Panc1 (cell line): ENCODE results near the gene ZNF692. TPM values are rescaled to one million over a fixed set of nuclear protein-coding genes. Genes with fewer than 3 reads are reported as not detected.
"Not testable (repeated sequence)": the region's sequence is repeated elsewhere in the genome, so short reads cannot be mapped to it uniquely, and the experiment has no call there.

Source experiments
- ATAC-seq: fragments of 200-7000 bp; cut with Tn5 transposase; 2 replicates; pipeline ENCODE4 v1.9.1; 2020; ENCODE audit warnings: mild to moderate bottlenecking, moderate library complexity
- BruUV-seq: library from RNA; stranded (reverse); fragments of 400-500 nt; replicated peaks from 2 replicates; lab custom pipeline; 2021; lab: Mats Ljungman, UMichigan
- CTCF ChIA-PET: fragments of 300-600 bp; sonication (Branson Sonifier 250); formaldehyde crosslinking; loops from one replicate; lab custom pipeline; 2022; ENCODE audit warnings: antibody characterized with exemption; lab: Charles Lee
- POLR2A ChIA-PET: fragments of 300-600 bp; sonication (Branson Sonifier 250); formaldehyde crosslinking; loops from one replicate; lab custom pipeline; 2022; ENCODE audit warnings: antibody characterized with exemption; lab: Charles Lee
- DNase-seq: peaks from one replicate; pipeline ENCODE4 v3.0.0-alpha.2; 2010; ENCODE audit warnings: low read depth, low spot score
- H3K27ac ChIP-seq: 2 replicates; pipeline ENCODE4 v1.5.1; 2011; ENCODE audit warnings: mild to moderate bottlenecking, low read length, inconsistent platforms
- H3K27me3 ChIP-seq: fragments of 200-500 bp; sonication (Bioruptor generic); 2 replicates; pipeline ENCODE4 v1.6.0; 2014; ENCODE audit warnings: low read length, inconsistent platforms; ENCODE audit not compliant: control insufficient read depth, insufficient read depth
- H3K36me3 ChIP-seq: fragments of 200-500 bp; sonication (Bioruptor generic); 2 replicates; pipeline ENCODE4 v1.5.1; 2014; ENCODE audit warnings: inconsistent platforms, mild to moderate bottlenecking, low read length, moderate library complexity; ENCODE audit not compliant: control insufficient read depth, insufficient read depth
- H3K4me1 ChIP-seq: 2 replicates; pipeline ENCODE4 v1.5.1; 2011; ENCODE audit warnings: inconsistent platforms, mild to moderate bottlenecking, low read length, moderate library complexity; ENCODE audit not compliant: control insufficient read depth, insufficient read depth
- H3K4me3 ChIP-seq, 2 experiments: 2 replicates each; pipeline ENCODE4 v1.5.1; 2011 to 2012; ENCODE audit warnings: low read depth in 2 of 2, low read length in 2 of 2, mild to moderate bottlenecking in 2 of 2, inconsistent platforms in 1 of 2, moderate library complexity in 1 of 2
- H3K9me3 ChIP-seq: fragments of 200-500 bp; sonication (Bioruptor generic); 2 replicates; pipeline ENCODE4 v1.5.1; 2014; ENCODE audit warnings: low read depth, mild to moderate bottlenecking, inconsistent platforms, low read length, moderate library complexity; ENCODE audit not compliant: control insufficient read depth, insufficient read depth
- POLR2AphosphoS5 ChIP-seq: IDR thresholded peaks from 2 replicates; pipeline ENCODE4 v1.6.1; 2012; ENCODE audit warnings: mild to moderate bottlenecking, low read depth, low read length, moderate library complexity
- SIN3A ChIP-seq: IDR thresholded peaks from 2 replicates; pipeline ENCODE4 v1.6.1; 2012; ENCODE audit warnings: low read depth, mild to moderate bottlenecking, low read length, moderate library complexity, borderline replicate concordance; ENCODE audit not compliant: insufficient read depth
- TCF7L2 ChIP-seq: IDR thresholded peaks from 2 replicates; pipeline ENCODE4 v1.6.1; 2011; ENCODE audit warnings: mild to moderate bottlenecking, low read depth, low read length, inconsistent platforms
- in situ Hi-C: cut with HindIII; loops from 2 replicates; pipeline ENCODE4 v1.10.0; 2016; ENCODE audit warnings: low sequenced_read_pairs, low pct_unique_long_range_greater_than_20kb
- intact Hi-C: fragments of 100-400 bp; cut with micrococcal nuclease; formaldehyde crosslinking; loops from one replicate; pipeline ENCODE4 v1.10.0; 2022; ENCODE audit not compliant: unreplicated experiment
- total RNA-seq: library from RNA; stranded (reverse); gene quantifications from one replicate; pipeline ENCODE4 v1.2.1, GENCODE V29; 2021; ENCODE audit not compliant: unreplicated experiment
- TF ChIP-seq, protein P1 (sequence below), 2 experiments: IDR thresholded peaks; 2 replicates each; pipeline ENCODE4 v1.6.1; 2011 to 2012; ENCODE audit warnings: low read depth in 2 of 2, control low read depth in 1 of 2, low read length in 1 of 2, mild to moderate bottlenecking in 1 of 2, moderate library complexity in 1 of 2; ENCODE audit not compliant: insufficient read depth in 1 of 2
- TF ChIP-seq, protein P2 (sequence below): fragments of 450-650 bp; IDR thresholded peaks from 2 replicates; pipeline ENCODE4 v1.5.1; 2017; ENCODE audit warnings: mild to moderate bottlenecking

ZNF692 gene
- total RNA-seq, 1 experiment from 2014 or later, result 62.3 TPM

DNA sequence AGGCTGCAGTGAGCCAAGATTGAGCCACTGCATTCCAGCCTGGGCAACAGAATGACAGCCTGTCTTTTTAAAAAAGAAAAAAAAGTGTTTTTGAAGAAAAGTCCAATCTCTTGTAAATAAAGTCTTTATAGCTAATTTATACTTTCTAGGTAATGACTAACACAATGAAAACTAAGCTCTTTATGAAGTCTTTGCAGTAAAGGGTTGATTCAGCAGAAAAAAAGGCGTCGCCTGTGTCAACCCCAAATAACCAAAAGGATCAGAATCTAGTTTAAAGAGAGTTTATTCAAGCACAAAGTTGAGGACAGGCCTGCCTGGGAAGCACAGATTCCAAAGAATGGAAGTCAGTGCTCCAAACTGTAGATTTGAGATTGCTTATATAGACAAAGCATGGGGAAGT is 32.9 kb upstream of the ZNF692 start:
- no peak overlapping the region for H3K27ac ChIP-seq
- TF ChIP-seq, protein P1, sequence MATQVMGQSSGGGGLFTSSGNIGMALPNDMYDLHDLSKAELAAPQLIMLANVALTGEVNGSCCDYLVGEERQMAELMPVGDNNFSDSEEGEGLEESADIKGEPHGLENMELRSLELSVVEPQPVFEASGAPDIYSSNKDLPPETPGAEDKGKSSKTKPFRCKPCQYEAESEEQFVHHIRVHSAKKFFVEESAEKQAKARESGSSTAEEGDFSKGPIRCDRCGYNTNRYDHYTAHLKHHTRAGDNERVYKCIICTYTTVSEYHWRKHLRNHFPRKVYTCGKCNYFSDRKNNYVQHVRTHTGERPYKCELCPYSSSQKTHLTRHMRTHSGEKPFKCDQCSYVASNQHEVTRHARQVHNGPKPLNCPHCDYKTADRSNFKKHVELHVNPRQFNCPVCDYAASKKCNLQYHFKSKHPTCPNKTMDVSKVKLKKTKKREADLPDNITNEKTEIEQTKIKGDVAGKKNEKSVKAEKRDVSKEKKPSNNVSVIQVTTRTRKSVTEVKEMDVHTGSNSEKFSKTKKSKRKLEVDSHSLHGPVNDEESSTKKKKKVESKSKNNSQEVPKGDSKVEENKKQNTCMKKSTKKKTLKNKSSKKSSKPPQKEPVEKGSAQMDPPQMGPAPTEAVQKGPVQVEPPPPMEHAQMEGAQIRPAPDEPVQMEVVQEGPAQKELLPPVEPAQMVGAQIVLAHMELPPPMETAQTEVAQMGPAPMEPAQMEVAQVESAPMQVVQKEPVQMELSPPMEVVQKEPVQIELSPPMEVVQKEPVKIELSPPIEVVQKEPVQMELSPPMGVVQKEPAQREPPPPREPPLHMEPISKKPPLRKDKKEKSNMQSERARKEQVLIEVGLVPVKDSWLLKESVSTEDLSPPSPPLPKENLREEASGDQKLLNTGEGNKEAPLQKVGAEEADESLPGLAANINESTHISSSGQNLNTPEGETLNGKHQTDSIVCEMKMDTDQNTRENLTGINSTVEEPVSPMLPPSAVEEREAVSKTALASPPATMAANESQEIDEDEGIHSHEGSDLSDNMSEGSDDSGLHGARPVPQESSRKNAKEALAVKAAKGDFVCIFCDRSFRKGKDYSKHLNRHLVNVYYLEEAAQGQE (IDR thresholded peaks at IDR 0.05; ENCODE audit: insufficient read depth in 1 of 2, low read depth in 2 of 2, low read length in 1 of 2), result no peak
- TF ChIP-seq SIN3A, result no peak
- no peak for TF ChIP-seq TCF7L2
- TF ChIP-seq POLR2AphosphoS5, result no peak
- no peaks in the 10 kb centered on the region for H3K4me1 ChIP-seq
- peaks cover 4% of the 10 kb centered on the region; the same call in 1 of the 2 replicates for H3K27me3 ChIP-seq
- in situ Hi-C loops (no loop called here), intact Hi-C loops (no loop called here)
- ChIA-PET CTCF (no interaction called here), POLR2A (no interaction called here)
- no peaks in the 10 kb centered on the region for H3K36me3 ChIP-seq
- no peak overlapping the region for H3K4me3 ChIP-seq
- no TSS peak for BruUV-seq
- DNase-seq (no peak), ATAC-seq (no peak)
- H3K9me3 ChIP-seq, result no peaks in the 10 kb centered on the region

DNA sequence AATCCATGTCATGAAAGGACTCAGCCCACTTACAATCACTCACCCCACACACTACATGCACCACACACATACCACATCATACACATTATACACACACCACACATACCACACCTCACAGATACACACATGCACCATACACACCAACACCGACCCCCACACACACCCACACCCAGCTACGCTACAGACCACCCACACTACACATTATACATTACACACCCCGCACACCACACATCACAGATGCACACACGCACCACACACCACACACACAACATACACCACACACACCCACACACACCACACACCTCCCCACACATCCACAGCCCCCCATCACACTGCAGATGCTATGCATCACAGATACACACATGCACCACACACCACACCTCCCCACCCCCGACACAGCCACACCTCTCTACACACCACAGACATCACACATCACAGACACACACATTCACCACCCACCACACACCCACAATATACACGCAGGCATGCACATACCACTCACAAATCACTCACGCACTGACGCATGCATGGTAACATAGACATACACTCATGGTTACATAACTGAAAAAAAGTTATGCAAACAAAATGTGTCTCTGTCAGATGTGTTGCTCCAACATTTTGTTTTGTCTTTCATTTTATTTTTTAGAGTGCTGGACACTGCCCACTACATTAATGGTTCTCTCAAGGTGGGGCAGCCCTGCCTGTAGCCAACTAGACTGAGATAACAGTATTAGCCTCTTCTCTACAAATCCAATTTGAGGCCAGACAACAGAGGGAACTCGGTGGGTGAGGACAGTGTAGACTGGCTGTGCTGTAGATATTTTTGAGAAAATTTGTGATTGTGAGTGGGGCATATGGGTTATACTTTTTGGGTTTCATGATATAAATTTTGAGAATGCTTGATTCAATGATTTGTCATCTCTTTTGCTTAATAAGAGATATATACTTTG is 31.9 kb upstream of the ZNF692 start:
- no peak overlapping the region for H3K4me3 ChIP-seq
- intact Hi-C loops, result no loop called here

DNA sequence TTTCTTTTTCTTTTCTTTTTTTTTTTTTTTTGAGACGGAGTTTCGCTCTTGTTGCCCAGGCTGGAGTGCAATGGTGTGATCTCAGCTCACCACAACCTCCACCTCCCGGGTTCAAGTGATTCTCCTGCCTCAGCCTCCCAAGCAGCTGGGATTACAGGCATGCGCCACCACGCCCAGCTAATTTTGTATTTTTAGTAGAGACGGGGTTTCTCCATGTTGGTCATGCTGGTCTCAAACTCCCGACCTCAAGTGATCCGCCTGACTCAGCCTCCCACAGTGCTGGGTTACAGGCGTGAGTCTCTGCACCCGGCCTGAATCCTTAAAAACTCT is 31.0 kb upstream of the ZNF692 start:
- CTCF ChIA-PET, H3K9me3 ChIP-seq, H3K27me3 ChIP-seq, H3K4me1 ChIP-seq, H3K27ac ChIP-seq, ATAC-seq, H3K36me3 ChIP-seq, POLR2A ChIA-PET, BruUV-seq, H3K4me3 ChIP-seq, in situ Hi-C loops, intact Hi-C loops, DNase-seq: not testable (repeated sequence)

More for the DNA sequence above, 31.9 kb upstream of the ZNF692 start:
- Histone ChIP-seq H3K27me3 (peaks cover 4% of the 10 kb centered on the region; the same call in 1 of the 2 replicates), H3K36me3 (no peaks in the 10 kb centered on the region), H3K4me1 (no peaks in the 10 kb centered on the region), H3K27ac (no peak overlapping the region), H3K9me3 (no peaks in the 10 kb centered on the region)
- in situ Hi-C loops, result no loop called here
- TF ChIP-seq TCF7L2 (no peak), SIN3A (no peak), POLR2AphosphoS5 (no peak)
- TF ChIP-seq, protein P1 (IDR thresholded peaks at IDR 0.05; ENCODE audit: insufficient read depth in 1 of 2, low read depth in 2 of 2, low read length in 1 of 2), result no peak
- TF ChIP-seq, protein P2, sequence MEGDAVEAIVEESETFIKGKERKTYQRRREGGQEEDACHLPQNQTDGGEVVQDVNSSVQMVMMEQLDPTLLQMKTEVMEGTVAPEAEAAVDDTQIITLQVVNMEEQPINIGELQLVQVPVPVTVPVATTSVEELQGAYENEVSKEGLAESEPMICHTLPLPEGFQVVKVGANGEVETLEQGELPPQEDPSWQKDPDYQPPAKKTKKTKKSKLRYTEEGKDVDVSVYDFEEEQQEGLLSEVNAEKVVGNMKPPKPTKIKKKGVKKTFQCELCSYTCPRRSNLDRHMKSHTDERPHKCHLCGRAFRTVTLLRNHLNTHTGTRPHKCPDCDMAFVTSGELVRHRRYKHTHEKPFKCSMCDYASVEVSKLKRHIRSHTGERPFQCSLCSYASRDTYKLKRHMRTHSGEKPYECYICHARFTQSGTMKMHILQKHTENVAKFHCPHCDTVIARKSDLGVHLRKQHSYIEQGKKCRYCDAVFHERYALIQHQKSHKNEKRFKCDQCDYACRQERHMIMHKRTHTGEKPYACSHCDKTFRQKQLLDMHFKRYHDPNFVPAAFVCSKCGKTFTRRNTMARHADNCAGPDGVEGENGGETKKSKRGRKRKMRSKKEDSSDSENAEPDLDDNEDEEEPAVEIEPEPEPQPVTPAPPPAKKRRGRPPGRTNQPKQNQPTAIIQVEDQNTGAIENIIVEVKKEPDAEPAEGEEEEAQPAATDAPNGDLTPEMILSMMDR, result no peak
- DNase-seq (no peak), ATAC-seq (no peak)
- BruUV-seq, result no TSS peak
- ChIA-PET CTCF (no interaction called here), POLR2A (no interaction called here)
